GM18498 (cell line): ENCODE data around the gene MBD3.
A peak's percentile ranks its signal among the peaks of the same experiment; 100 is the strongest.

Experiments used
- ATAC-seq: cut with Tn5 transposase; IDR thresholded peaks from one replicate; pipeline ENCODE4 v1.9.1; 2021; ENCODE audit warnings: mild to moderate bottlenecking, moderate library complexity; ENCODE audit not compliant: unreplicated experiment

Gene MBD3

DNA sequence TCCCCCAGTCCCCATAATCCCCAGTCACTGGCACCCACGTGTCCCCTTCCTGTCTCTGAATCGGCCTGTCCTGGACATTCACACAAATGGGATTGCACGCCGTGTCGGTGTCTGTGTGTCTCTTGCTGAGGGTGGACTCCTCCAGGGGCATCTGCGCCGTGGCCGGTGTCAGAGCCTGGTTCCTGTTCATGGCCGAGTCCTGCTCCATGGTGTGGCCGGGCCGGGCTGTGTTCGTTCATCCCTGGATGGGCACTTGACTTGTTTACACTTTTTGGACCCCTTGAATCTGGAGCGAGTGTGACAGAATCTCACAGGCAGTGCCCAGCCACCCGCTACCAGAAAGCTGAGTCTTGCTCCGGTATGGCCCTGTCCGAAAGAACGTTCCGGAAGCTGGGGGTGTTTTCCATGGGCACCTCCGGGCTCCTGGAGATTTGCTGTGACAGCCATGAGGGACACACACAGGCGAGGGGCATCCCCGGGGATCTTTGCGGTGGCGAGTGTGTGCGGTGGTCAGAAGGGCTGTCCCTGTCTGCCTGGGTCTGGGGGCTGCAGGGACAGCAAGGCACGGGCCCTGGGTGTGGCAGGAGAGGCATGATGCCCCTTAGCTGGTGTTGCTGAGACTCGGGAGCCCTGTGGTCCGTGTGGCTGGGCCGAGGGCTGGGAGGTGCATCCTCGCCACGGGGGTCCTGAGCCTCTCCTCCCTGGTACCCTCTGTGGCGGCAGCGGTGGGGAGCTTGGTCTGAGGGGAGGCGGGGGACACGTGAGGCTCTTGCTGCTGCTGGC, 18.1 kb downstream of the MBD3 start:
- no peak for ATAC-seq

DNA sequence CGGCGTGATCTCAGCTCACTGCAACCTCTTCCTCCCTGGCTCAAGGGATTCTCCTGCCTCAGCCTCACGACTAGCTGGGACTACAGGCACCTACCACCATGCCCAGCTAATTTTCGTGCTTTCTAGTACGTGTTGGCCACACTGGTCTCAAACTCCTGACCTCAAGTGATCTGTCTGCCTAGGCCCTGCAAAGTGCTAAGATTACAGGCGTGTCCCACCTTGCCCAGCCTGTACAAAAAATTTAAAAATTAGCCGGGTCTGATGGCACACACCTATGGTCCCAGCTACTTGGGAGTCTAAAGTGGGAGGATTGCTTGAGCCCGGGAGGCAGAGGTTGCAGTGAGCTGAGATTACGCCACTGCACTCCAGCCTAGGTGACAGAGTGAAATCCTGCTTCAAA, 19.9 kb downstream of the MBD3 start:
- no peak for ATAC-seq

GRCh38 chr19:1571358-1571757, 21.3 kb downstream of the MBD3 start:
- no peak for ATAC-seq

- ATAC-seq, result no peak
These were observed 21.8 kb downstream of the MBD3 start for GRCh38 chr19:1570836-1571235.

DNA sequence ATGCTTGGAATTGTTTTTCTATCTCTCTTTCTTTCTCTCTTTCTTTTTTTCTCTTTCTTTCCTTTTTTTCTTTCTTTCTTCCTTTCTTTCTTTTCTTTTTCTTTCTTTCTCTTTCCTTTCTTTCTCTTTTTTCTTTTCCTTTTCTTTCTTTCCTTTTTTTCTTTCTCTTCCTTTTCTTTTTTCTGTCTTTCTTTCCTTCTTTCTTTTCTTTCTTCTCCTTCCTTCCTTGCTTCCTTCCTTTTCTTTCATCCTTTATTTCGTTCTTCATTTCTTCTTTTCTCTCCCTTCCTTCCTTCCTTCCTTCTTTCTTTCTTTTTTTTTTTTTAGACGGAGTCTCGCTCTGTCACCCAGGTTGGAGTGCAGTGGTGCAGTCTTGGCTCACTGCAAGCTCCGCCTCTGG, 22.7 kb downstream of the MBD3 start:
- ATAC-seq, result no peak

GRCh38 chr19:1568320-1569019, 24.2 kb downstream of the MBD3 start, which contains the start of gene MEX3D:
Gene MEX3D, minus strand, starts transcription at chr19:1568325. Its CDS starts 267 bp downstream, at chr19:1568058.
- peak; percentile 78 for ATAC-seq

GRCh38 chr19:1567848-1568227, 24.8 kb downstream of the MBD3 start:
- ATAC-seq, result peak; percentile 17

DNA sequence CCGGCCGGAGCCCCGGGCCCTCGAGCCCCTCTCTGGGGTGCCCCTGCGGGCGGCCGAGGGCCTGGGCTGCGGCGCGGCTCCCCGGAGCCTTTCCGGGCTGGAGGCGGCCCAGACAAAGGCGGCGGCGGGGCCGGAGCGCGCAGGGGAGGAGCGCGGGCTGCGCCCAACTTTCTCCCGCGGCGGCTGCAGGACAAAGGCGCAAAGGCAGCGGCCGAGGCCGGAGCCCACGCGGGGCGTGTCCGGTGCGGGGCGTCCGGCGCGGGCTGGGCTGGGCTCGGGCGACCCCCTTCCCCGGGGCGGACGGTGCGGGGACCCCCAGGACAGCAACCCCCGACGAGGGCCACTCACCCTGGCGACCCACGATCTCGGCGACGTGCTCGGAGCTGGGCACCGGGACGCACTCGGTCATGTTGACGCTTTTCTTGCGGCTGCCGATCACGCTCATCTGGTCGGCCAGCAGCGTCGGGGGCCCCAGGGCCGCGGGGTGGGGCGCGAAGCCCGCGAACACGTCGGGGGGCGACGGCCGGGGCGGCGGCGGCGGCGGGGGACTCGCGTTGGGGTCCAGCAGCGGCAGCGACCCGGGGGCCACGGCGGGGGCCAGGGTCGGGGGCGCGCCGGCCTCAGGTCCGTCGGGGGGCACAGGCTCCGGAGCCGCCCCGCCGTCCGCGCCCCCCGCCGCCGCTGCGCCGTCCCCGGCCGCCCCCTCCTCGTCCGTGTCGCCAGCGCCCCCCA, 25.4 kb downstream of the MBD3 start:
- no peak for ATAC-seq

- no peak for ATAC-seq
These were observed 26.1 kb downstream of the MBD3 start for GRCh38 chr19:1566392-1567115.

- ATAC-seq, result no peak
These were observed 29.4 kb downstream of the MBD3 start for GRCh38 chr19:1563251-1563650.

DNA sequence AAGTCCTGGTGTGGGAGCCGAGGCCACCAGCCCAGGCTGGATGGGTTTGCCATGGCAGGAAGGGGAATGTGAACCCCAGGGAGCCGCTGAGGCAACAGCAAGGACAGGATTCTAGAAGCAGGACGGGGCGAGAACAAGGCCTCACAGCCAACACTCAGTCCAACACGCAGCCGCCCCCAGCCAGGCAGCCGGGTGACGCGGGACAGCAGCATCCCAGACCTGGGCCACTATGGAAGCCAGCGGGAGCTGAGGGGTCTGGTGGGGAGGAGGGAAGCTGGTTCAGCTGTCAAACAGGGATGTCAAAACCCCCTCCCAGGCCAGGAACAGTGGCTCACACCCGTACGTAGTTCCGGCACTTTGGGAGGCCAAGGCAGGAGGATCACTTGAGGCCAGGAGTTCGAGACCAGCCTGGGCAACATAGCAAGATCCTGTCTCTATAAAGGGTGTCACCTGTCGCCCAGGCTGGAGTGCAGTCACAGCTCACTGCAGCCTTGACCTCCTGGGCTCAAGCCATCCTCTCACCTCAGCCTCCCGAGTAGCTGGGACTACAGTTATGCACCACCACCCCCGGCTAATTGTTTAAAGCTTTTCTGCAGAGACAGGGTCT, 31.3 kb downstream of the MBD3 start:
- no peak for ATAC-seq

DNA sequence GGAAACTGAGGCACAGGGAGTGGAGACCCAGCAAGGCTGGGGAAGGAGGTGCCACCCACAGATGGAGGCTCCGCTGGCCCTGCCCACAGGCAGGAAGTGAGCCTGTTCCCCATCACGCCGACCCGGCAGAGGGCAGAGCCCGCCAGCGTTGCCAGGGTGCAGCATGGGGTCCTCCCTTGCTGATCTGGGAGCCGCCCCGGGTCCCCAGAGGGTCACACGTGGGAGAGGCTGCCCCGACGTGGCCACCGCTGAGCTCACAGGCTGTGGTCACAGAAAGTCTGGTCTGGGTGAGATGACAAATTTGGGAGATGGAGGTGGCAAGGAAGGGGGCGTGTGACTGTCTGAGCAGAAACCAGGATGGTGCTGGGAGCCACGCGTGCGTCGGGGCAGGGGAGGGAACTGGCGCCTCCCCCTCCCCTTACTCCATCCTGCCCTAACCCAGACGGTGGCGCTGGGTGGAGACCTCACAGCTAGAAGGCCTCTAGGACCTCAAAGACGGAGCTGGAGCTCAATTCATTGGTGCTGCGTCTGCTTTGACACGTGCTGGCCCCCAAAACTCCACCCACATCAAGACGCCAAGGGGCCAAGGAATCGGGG, 32.3 kb downstream of the MBD3 start:
- ATAC-seq, result no peak

- ATAC-seq, result no peak
These were observed 34.1 kb downstream of the MBD3 start for GRCh38 chr19:1558552-1558951.

DNA sequence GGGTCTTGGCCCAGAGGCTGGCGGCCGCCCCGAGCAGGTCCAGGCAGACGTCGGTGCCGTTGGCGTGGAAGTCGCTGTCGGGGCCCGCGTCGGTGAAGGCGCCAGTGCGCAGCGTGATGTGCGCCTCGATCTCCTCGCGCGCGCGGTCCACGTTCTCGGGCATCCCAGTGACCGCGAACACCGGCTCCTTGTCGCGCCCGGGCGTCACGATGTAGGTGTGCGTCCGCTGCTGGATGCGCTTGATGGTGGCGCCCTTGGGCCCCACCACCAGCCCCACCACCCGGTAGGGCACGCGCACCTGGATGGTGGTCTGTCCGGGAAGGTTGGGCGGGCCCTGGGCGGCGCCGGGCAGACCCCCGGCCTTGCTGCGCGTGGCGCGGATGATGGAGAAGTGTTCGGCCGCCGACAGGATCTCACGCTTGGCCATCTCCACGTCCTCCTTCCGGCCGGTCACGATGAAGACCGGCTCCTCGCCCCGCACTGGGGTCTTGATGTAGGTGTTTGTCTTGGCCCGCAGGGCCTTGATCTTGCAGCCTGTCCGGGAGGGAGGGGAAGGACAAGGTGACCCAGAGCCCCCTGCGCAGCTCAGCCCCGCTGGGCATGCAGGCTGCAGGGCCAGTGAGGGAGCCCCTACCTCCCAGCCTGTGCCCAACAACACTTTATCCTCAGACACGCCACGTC, 36.1 kb downstream of the MBD3 start:
- ATAC-seq, result no peak

DNA sequence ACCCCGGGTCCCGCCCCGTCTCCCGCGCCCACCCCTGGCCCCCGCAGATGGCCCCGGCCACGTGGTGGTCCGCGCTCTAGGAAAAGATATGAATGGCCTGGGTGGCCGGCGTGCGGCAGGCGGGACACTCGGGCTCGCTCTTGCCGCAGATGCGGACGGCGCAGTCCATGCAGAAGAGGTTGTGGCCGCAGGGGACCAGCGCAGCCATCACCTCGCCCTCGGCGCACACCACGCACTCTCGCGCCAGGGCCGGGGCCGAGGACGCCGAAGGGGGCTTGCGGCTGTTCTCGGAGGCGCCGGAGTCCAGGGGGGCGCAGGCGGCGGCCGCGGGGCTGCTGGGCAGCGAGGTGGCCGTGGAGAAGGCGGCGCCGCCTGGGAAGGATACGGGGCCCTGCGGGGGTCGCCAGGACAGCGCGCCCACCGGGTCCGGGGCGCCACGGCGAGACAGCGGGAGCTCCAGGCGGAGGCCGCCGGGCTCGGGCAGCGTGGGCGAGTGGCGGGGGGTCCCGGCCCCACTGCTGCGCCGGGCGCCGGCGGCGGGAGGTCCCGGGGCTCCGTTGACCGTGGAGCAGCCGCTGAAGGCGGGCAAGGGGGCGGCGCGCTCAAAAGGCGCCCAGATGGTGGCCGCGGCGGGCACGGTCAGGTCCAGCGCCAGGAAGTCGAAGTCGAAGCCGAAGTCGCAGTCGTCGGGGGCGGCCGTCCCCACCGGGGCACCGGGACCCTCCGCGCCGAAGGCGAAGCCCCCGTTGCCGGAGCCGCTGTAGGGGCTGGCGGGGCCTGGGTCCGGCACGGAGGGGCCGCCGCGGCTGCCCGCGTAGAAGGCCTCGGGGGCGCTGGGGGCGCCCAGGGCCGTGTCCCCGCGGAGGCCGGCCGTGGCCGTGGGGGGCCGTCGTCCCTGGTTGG, 36.9 kb downstream of the MBD3 start:
- no peak for ATAC-seq

DNA sequence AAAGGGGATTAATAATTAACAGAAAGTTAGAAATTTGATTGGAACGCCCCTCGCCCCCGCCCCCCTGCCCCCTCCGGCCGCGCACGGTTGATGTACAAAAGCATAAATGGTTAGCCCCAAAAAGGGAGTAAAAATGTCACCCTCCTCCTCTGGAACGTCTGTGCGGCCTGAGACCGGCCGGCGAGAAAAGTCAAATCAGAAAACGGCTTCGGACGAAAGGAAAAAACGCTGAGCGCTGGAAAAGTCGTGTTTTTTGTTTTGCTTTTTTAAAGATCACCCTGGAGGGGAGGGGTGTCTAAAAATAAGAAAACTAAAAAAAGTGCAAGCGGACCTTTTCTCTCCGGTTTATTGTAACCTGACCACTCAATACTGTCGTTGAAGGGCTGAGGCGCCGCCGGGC, 37.7 kb downstream of the MBD3 start:
- ATAC-seq, result no peak

DNA sequence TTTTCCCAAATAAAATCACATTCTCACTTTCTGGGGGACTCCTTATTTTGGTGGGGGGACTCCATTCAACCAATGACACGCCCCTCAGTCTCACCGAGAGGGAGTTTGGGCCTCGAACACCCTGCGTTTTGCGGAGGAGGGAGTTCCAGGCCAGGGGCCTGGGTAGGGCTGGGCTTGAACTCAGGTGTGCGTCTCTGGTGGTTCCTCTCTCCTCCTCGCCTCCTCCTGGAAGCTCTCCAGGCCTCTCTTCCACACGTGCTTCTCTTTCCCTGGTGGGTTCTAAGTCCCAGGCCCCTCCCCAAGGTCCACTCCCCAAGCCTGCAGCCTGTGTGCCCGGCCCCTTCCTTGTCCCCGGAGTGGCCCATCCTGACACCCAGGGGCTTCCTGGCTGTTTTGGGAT, 39.2 kb downstream of the MBD3 start:
- no peak for ATAC-seq
